Vagina (tissue), 2 donors: Measurements from ENCODE around the gene TEX19.
"Not testable (repeated sequence)": the region's sequence is repeated elsewhere in the genome, so short reads cannot be mapped to it uniquely, and the experiment has no call there.

Experiments used
- POLR2A ChIP-seq, 2 donors: fragments of 450-650 bp; IDR thresholded peaks; one replicate each; pipeline ENCODE4 v1.6.1; 2017; ENCODE audit warnings: antibody characterized with exemption in 2 of 2, mild to moderate bottlenecking in 2 of 2, moderate library complexity in 2 of 2
- POLR2AphosphoS5 ChIP-seq, 2 donors: sonication (generic); formaldehyde crosslinking; IDR thresholded peaks; one replicate each; pipeline ENCODE4 v1.9.0; 2017; ENCODE audit warnings: antibody characterized with exemption in 2 of 2, mild to moderate bottlenecking in 2 of 2, low read depth in 1 of 2; ENCODE audit not compliant: insufficient read depth in 1 of 2
- TF ChIP-seq, protein P1 (sequence below), 3 experiments: fragments of 450-650 bp in 2 of 3; fragments of 200-600 bp in 1 of 3; sonication (generic) in 1 of 3; IDR thresholded peaks; one replicate each; pipeline ENCODE4 v1.5.1; 2017 to 2019; ENCODE audit warnings: antibody characterized with exemption in 3 of 3, mild to moderate bottlenecking in 2 of 3, moderate library complexity in 2 of 3

DNA sequence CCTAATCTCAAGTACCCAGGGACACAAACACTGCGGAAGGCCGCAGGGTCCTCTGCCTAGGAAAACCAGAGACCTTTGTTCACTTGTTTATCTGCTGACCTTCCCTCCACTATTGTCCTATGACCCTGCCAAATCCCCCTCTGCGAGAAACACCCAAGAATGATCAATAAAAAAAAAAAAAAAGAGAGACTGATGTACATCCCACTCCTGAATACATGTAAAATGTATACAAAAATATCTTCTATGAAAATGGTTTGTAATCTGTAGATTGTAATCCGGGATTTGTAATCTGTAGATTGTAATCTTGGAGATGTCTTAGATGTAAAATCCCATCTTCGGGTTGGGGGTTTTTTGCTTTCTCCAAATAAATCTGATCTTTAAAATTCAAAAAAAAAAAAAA is 18.2 kb downstream of the TEX19 start:
- TF ChIP-seq, protein P1, sequence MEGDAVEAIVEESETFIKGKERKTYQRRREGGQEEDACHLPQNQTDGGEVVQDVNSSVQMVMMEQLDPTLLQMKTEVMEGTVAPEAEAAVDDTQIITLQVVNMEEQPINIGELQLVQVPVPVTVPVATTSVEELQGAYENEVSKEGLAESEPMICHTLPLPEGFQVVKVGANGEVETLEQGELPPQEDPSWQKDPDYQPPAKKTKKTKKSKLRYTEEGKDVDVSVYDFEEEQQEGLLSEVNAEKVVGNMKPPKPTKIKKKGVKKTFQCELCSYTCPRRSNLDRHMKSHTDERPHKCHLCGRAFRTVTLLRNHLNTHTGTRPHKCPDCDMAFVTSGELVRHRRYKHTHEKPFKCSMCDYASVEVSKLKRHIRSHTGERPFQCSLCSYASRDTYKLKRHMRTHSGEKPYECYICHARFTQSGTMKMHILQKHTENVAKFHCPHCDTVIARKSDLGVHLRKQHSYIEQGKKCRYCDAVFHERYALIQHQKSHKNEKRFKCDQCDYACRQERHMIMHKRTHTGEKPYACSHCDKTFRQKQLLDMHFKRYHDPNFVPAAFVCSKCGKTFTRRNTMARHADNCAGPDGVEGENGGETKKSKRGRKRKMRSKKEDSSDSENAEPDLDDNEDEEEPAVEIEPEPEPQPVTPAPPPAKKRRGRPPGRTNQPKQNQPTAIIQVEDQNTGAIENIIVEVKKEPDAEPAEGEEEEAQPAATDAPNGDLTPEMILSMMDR (IDR thresholded peaks at IDR 0.05): not testable (repeated sequence)
- not testable (repeated sequence) for TF ChIP-seq POLR2A (IDR thresholded peaks at IDR 0.05); POLR2AphosphoS5 (IDR thresholded peaks at IDR 0.05; ENCODE audit: insufficient read depth in 1 of 2, low read depth in 1 of 2)
